Endothelial cell of umbilical vein (primary cell): ENCODE results near the gene TENM4. TPM values are rescaled to one million over a fixed set of nuclear protein-coding genes. Genes with fewer than 3 reads are reported as not detected.

Experiments
- BruUV-seq: library from RNA; stranded (reverse); fragments of 400-500 nt; replicated peaks from 2 replicates; lab custom pipeline; 2021; lab: Mats Ljungman, UMichigan
- CTCF ChIA-PET: fragments of 300-600, 350-600 bp; sonication (Branson Sonifier 250); formaldehyde crosslinking; loops from one replicate; lab custom pipeline; 2021; ENCODE audit warnings: antibody characterized with exemption, inconsistent platforms; lab: Charles Lee
- POLR2A ChIA-PET: fragments of 300-600, 350-600 bp; sonication (Branson Sonifier 250); formaldehyde crosslinking; loops from one replicate; lab custom pipeline; 2021; ENCODE audit warnings: antibody characterized with exemption, inconsistent platforms; lab: Charles Lee
- DNase-seq: peaks from one replicate; pipeline ENCODE4 v3.0.0-alpha.2; 2011; ENCODE audit warnings: low read depth, low spot score
- FAIRE-seq: peaks from 2 replicates; lab custom pipeline; 2011; peaks lifted over from hg19 to GRCh38; lab: Jason Lieb, UNC
- H2AFZ ChIP-seq: 2 replicates; pipeline ENCODE4 v1.6.0; 2012; ENCODE audit warnings: low read depth, low read length, control low read depth, inconsistent platforms
- H3K27ac ChIP-seq: 2 replicates; pipeline ENCODE4 v1.5.1; 2011; ENCODE audit warnings: low read depth, mild to moderate bottlenecking, control low read depth, low read length, moderate library complexity; ENCODE audit not compliant: insufficient read depth
- H3K27me3 ChIP-seq, 2 experiments: 2 replicates each; pipeline versions ENCODE4 v1.6.0 to v1.6.1; 2011; ENCODE audit warnings: low read length in 2 of 2, mixed read lengths in 1 of 2; ENCODE audit not compliant: control insufficient read depth in 2 of 2, insufficient read depth in 2 of 2
- H3K36me3 ChIP-seq, 2 experiments: 2 replicates in 1 of 2; 3 replicates in 1 of 2; pipeline ENCODE4 v1.5.1; 2011; ENCODE audit warnings: low read length in 2 of 2, mild to moderate bottlenecking in 1 of 2, moderate library complexity in 1 of 2; ENCODE audit not compliant: control insufficient read depth in 2 of 2, insufficient read depth in 2 of 2; ENCODE audit errors: extremely low read depth in 1 of 2
- H3K4me1 ChIP-seq: 3 replicates; pipeline ENCODE4 v1.5.1; 2011; ENCODE audit warnings: mild to moderate bottlenecking, low read length; ENCODE audit not compliant: control insufficient read depth, insufficient read depth; ENCODE audit errors: extremely low read depth
- H3K4me2 ChIP-seq: 2 replicates; pipeline ENCODE4 v1.6.1; 2011; ENCODE audit warnings: low read length, control low read depth, mixed read lengths; ENCODE audit not compliant: insufficient read depth
- H3K4me3 ChIP-seq, 3 experiments: fragments of 200-600 bp in 1 of 3; sonication (generic), shearing (Covaris generic) in 1 of 3; replicated peaks in 1 of 3; 2 replicates each; pipeline ENCODE4 v1.5.1; 2011 to 2016; ENCODE audit warnings: control low read depth in 3 of 3, low read length in 3 of 3, mild to moderate bottlenecking in 2 of 3, inconsistent platforms in 1 of 3, low read depth in 1 of 3, moderate library complexity in 1 of 3; ENCODE audit not compliant: insufficient read depth in 1 of 3
- H3K79me2 ChIP-seq: 2 replicates; pipeline ENCODE4 v1.6.0; 2012; ENCODE audit warnings: low read length, inconsistent platforms; ENCODE audit not compliant: control insufficient read depth, insufficient read depth
- H3K9ac ChIP-seq: replicated peaks from 2 replicates; pipeline ENCODE3; 2011; ENCODE audit warnings: low read length, control low read depth; ENCODE audit not compliant: insufficient read depth; ENCODE audit errors: extremely low read depth
- H3K9me1 ChIP-seq: replicated peaks from 3 replicates; pipeline ENCODE4 v1.6.0; 2011; ENCODE audit warnings: mild to moderate bottlenecking, low read length; ENCODE audit not compliant: control insufficient read depth, insufficient read depth; ENCODE audit errors: extremely low read depth
- H3K9me3 ChIP-seq: replicated peaks from 2 replicates; pipeline ENCODE4 v1.5.1; 2012; ENCODE audit warnings: low read length, inconsistent platforms; ENCODE audit not compliant: control insufficient read depth, insufficient read depth
- H4K20me1 ChIP-seq: replicated peaks from 2 replicates; pipeline ENCODE3; 2011; ENCODE audit warnings: mild to moderate bottlenecking, low read length; ENCODE audit not compliant: control insufficient read depth, insufficient read depth; ENCODE audit errors: extremely low read depth
- EZH2 ChIP-seq: IDR thresholded peaks from 2 replicates; pipeline ENCODE4 v1.6.1; 2012; ENCODE audit warnings: borderline replicate concordance, low read depth, mild to moderate bottlenecking, moderate library complexity, low read length, inconsistent platforms; ENCODE audit not compliant: severe bottlenecking
- FOS ChIP-seq: IDR thresholded peaks from 2 replicates; pipeline ENCODE4 v1.6.1; 2011; ENCODE audit warnings: mild to moderate bottlenecking, low read length, moderate library complexity, borderline replicate concordance; ENCODE audit not compliant: insufficient read depth
- GATA2 ChIP-seq: IDR thresholded peaks from 2 replicates; pipeline ENCODE4 v1.7.0; 2011; ENCODE audit warnings: low read depth, mild to moderate bottlenecking, moderate library complexity, mixed read lengths, low read length; ENCODE audit not compliant: insufficient read length, insufficient read depth
- JUN ChIP-seq: IDR thresholded peaks from 2 replicates; pipeline ENCODE4 v1.6.1; 2011; ENCODE audit warnings: borderline replicate concordance, low read depth; ENCODE audit not compliant: insufficient read length, insufficient read depth
- MYC ChIP-seq: IDR thresholded peaks from one replicate; pipeline ENCODE4 v1.6.1; 2011; ENCODE audit warnings: mild to moderate bottlenecking, low read depth, low read length
- POLR2A ChIP-seq: IDR thresholded peaks from 2 replicates; pipeline ENCODE4 v1.6.1; 2012; ENCODE audit warnings: low read depth, mild to moderate bottlenecking, control low read depth, low read length
- POLR2AphosphoS5 ChIP-seq: IDR thresholded peaks from 2 replicates; pipeline ENCODE4 v1.6.1; 2012; ENCODE audit warnings: low read depth, mild to moderate bottlenecking, control low read depth, low read length, moderate library complexity; ENCODE audit not compliant: insufficient read depth
- dilution Hi-C: fragments of 300-500 bp; cut with MboI; formaldehyde crosslinking; loops from one replicate; pipeline ENCODE4 v1.15.0; 2019; ENCODE audit warnings: low sequenced_read_pairs; ENCODE audit not compliant: extremely low pct_ligation_motif_present
- intact Hi-C: fragments of 100-400 bp; cut with micrococcal nuclease; formaldehyde crosslinking; loops from one replicate; pipeline ENCODE4 v1.10.0; 2022
- polyA plus RNA-seq, 4 experiments: library from polyadenylated mRNA; depleted of rRNA in 3 of 4; stranded (reverse) in 3 of 4; unstranded in 1 of 4; fragments of >200 nt; gene quantifications; 2 replicates each; pipeline versions ENCODE4 v1.2.1 to v1.2.3, GENCODE V29; 2011 to 2012; ENCODE audit warnings: missing spikeins in 1 of 4
- total RNA-seq: library from RNA; stranded (reverse); gene quantifications from 2 replicates; pipeline ENCODE4 v1.2.3, GENCODE V29; 2021
- TF ChIP-seq, protein P1 (sequence below): IDR thresholded peaks from 2 replicates; pipeline ENCODE4 v1.6.1; 2011; ENCODE audit not compliant: insufficient read depth, insufficient read length
- TF ChIP-seq, protein P2 (sequence below), 2 donors: IDR thresholded peaks; 1 replicate in 1 of 2; 2 replicates in 1 of 2; pipeline ENCODE4 v1.5.1; 2011; ENCODE audit warnings: low read length in 2 of 2, mild to moderate bottlenecking in 2 of 2, moderate library complexity in 2 of 2, control low read depth in 1 of 2, inconsistent platforms in 1 of 2, low read depth in 1 of 2; ENCODE audit not compliant: insufficient read depth in 1 of 2; ENCODE audit errors: extremely low read depth in 1 of 2

TENM4 gene
- total and polyA plus RNA-seq, 2 donors (not counting 3 experiments of a cell fraction or from before 2014, with no cell fraction given) = 0.06 to 0.27 TPM

DNA sequence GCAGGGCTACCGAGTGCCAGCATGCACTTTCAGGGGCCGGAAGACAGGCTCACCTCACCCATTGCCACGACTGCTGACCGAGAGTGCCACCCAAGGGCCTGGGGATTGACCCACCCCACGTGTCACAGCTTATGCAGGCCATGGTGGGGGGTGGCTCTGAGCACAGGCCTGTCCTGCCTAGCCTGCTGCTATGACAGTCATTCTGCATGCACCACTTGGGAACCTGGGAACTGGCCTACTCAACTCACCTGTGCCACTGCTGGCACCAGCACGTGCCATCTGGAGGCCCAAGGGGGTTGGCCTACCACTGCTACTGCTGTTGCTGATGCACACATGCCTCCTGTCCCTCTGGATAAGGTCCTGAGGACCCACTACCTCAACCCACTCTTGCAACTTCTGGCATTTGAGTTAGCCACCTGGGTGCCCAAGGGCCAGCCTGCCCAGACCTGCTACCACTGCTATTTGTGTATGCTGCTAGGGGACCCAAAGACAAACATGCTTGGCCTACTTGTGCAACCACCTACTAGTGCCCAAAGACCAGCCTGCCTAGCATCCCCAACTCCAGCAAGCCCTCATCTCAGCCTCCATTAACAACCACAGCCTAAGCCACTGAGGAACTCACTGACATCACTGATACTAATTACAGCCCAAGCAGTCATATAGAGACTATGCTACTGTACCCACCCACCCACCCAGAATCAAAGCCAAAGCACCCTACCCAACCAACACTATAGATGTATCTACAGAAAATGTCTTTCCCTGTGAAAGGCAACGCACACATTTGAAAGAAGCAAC is 807.1 kb downstream of the TENM4 start:
- Histone ChIP-seq H3K36me3 (no peaks in the 10 kb centered on the region), H4K20me1 (no peaks in the 10 kb centered on the region), H3K9me1 (no peaks in the 10 kb centered on the region), H3K4me1 (no peaks in the 10 kb centered on the region), H3K9ac (no peak overlapping the region), H3K9me3 (no peaks in the 10 kb centered on the region), H3K79me2 (no peaks in the 10 kb centered on the region), H3K4me2 (no peak overlapping the region), H3K4me3 (no peak overlapping the region), H2AFZ (no peak overlapping the region), H3K27ac (no peak overlapping the region), H3K27me3 (peaks cover 0 to 3% of the 10 kb centered on the region in 2 experiments)
- CTCF ChIA-PET = no interaction called here
- POLR2A ChIA-PET = no interaction called here
- intact Hi-C loops = no loop called here
- no peak for TF ChIP-seq MYC
- TF ChIP-seq POLR2AphosphoS5 = no peak
- TF ChIP-seq, protein P1, sequence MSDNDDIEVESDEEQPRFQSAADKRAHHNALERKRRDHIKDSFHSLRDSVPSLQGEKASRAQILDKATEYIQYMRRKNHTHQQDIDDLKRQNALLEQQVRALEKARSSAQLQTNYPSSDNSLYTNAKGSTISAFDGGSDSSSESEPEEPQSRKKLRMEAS = no peak
- no peak for TF ChIP-seq POLR2A
- no peak for TF ChIP-seq GATA2
- no peak for TF ChIP-seq EZH2
- TF ChIP-seq, protein P2, sequence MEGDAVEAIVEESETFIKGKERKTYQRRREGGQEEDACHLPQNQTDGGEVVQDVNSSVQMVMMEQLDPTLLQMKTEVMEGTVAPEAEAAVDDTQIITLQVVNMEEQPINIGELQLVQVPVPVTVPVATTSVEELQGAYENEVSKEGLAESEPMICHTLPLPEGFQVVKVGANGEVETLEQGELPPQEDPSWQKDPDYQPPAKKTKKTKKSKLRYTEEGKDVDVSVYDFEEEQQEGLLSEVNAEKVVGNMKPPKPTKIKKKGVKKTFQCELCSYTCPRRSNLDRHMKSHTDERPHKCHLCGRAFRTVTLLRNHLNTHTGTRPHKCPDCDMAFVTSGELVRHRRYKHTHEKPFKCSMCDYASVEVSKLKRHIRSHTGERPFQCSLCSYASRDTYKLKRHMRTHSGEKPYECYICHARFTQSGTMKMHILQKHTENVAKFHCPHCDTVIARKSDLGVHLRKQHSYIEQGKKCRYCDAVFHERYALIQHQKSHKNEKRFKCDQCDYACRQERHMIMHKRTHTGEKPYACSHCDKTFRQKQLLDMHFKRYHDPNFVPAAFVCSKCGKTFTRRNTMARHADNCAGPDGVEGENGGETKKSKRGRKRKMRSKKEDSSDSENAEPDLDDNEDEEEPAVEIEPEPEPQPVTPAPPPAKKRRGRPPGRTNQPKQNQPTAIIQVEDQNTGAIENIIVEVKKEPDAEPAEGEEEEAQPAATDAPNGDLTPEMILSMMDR (IDR thresholded peaks at IDR 0.05; ENCODE audit: extremely low read depth in 1 of 2, insufficient read depth in 1 of 2, low read depth in 1 of 2, low read length in 2 of 2) = no peak
- no peak for TF ChIP-seq JUN
- no peak for TF ChIP-seq FOS
- FAIRE-seq (no peak), DNase-seq (no peak)
- BruUV-seq = no TSS peak
- dilution Hi-C loops = no loop called here
